ENCODE measurements around the gene POU2F2. TPM values are rescaled to one million over a fixed set of nuclear protein-coding genes. Genes with fewer than 3 reads are reported as not detected.

Gene POU2F2
- total RNA-seq, 6 experiments from 2014 or later, result 0.18 to 3.0 (median 1.00) TPM

- H3K9me3 ChIP-seq, result no peaks in the 10 kb centered on the region
- no peaks in the 10 kb centered on the region for H3K27me3 ChIP-seq
- H3K4me3 ChIP-seq, result no peak overlapping the region
- intact Hi-C loops (cut with DNase I), result no loop called here
- no peak overlapping the region for H3K27ac ChIP-seq
- no peak for DNase-seq
- WGBS (ENCODE audit: insufficient coverage, low coverage, low lambda C conversion rate, missing lambda C conversion rate), result 95% methylated on average over 7 of the region's 44 CpGs
- H3K4me1 ChIP-seq, result peaks cover 0 to 15% (median 0%) of the 10 kb centered on the region in 4 donors
- ATAC-seq, result no peak
- TF ChIP-seq POLR2A (IDR thresholded peaks at IDR 0.05) (no peak), CTCF (IDR thresholded peaks at IDR 0.05) (no peak)
- H3K36me3 ChIP-seq, result peaks cover 0 to 28% (median 6%) of the 10 kb centered on the region in 4 donors
These were observed 52.1 kb downstream of the POU2F2 start for GRCh38 chr19:42079886-42080763.

- no peak for ATAC-seq
- peaks cover 0 to 15% (median 0%) of the 10 kb centered on the region in 4 donors for H3K4me1 ChIP-seq
- H3K9me3 ChIP-seq, result no peaks in the 10 kb centered on the region
- no peaks in the 10 kb centered on the region for H3K27me3 ChIP-seq
- intact Hi-C loops (cut with DNase I), result no loop called here
- DNase-seq, result no peak
- H3K27ac ChIP-seq, result no peak overlapping the region
- WGBS (ENCODE audit: insufficient coverage, low coverage, low lambda C conversion rate, missing lambda C conversion rate), result 93% methylated on average over 3 of the region's 16 CpGs
- H3K36me3 ChIP-seq, result peaks cover 0 to 28% (median 6%) of the 10 kb centered on the region in 4 donors
- TF ChIP-seq CTCF (IDR thresholded peaks at IDR 0.05) (no peak), POLR2A (IDR thresholded peaks at IDR 0.05) (no peak)
- no peak overlapping the region for H3K4me3 ChIP-seq
These were observed 53.0 kb downstream of the POU2F2 start for GRCh38 chr19:42079276-42079669.

GRCh38 chr19:42078538-42079275, 53.5 kb downstream of the POU2F2 start:
- Histone ChIP-seq H3K27ac (no peak overlapping the region), H3K4me3 (no peak overlapping the region), H3K4me1 (peaks cover 0 to 15% (median 0%) of the 10 kb centered on the region in 4 donors), H3K36me3 (peaks cover 0 to 28% (median 6%) of the 10 kb centered on the region in 4 donors), H3K27me3 (no peaks in the 10 kb centered on the region), H3K9me3 (no peaks in the 10 kb centered on the region)
- intact Hi-C loops (cut with DNase I), result no loop called here
- 64% methylated on average over 6 of the region's 15 CpGs for WGBS (ENCODE audit: insufficient coverage, low coverage, low lambda C conversion rate, missing lambda C conversion rate)
- ATAC-seq (no peak), DNase-seq (no peak)
- TF ChIP-seq CTCF (IDR thresholded peaks at IDR 0.05) (no peak), POLR2A (IDR thresholded peaks at IDR 0.05) (no peak)

GRCh38 chr19:42078058-42078457, 54.2 kb downstream of the POU2F2 start:
- TF ChIP-seq POLR2A (IDR thresholded peaks at IDR 0.05) (no peak), CTCF (IDR thresholded peaks at IDR 0.05) (no peak)
- ATAC-seq (no peak), DNase-seq (no peak)
- Histone ChIP-seq H3K9me3 (no peaks in the 10 kb centered on the region), H3K27me3 (no peaks in the 10 kb centered on the region), H3K4me1 (peaks cover 0 to 15% (median 0%) of the 10 kb centered on the region in 4 donors), H3K36me3 (peaks cover 0 to 28% (median 6%) of the 10 kb centered on the region in 4 donors), H3K27ac (no peak overlapping the region), H3K4me3 (no peak overlapping the region)
- intact Hi-C loops (cut with DNase I), result no loop called here
- 91% methylated on average over 1 of the region's 1 CpG for WGBS (ENCODE audit: insufficient coverage, low coverage, low lambda C conversion rate, missing lambda C conversion rate)
